ENCODE results near the gene SNX6. TPM values are rescaled to one million over a fixed set of nuclear protein-coding genes. Genes with fewer than 3 reads are reported as not detected.

SNX6 gene
- polyA plus RNA-seq, 3 donors, result 46.7 to 115 (median 114) TPM

- Histone ChIP-seq H3K27me3 (ENCODE audit: control insufficient read depth in 2 of 2, insufficient read depth in 2 of 2, low read length in 2 of 2) (no peaks in the 10 kb centered on the region), H3K4me2 (replicated peaks; ENCODE audit: extremely low read depth, low read length, poor library complexity, severe bottlenecking) (no peak overlapping the region), H3K4me3 (replicated peaks in 1 of 3; ENCODE audit: low read depth in 2 of 3, low read length in 3 of 3) (no peak overlapping the region), H2AFZ (ENCODE audit: insufficient read depth, low read depth, low read length, poor library complexity, severe bottlenecking) (no peak overlapping the region), H3K9me3 (replicated peaks in 1 of 2; ENCODE audit: control insufficient read depth in 1 of 2, insufficient read depth in 1 of 2, low read length in 2 of 2) (no peaks in the 10 kb centered on the region), H4K20me1 (ENCODE audit: insufficient read depth, low read length) (peaks cover 2% of the 10 kb centered on the region), H3K27ac (ENCODE audit: low read depth in 1 of 2, low read length in 2 of 2) (no peak overlapping the region), H3K79me2 (ENCODE audit: insufficient read depth, low read length) (peaks cover 12% of the 10 kb centered on the region), H3K9ac (ENCODE audit: insufficient read depth, low read length, poor library complexity, severe bottlenecking) (no peak overlapping the region), H3K4me1 (ENCODE audit: control insufficient read depth in 1 of 2, insufficient read depth in 2 of 2, low read length in 2 of 2) (peaks cover 14 to 23% of the 10 kb centered on the region in 2 donors), H3K36me3 (replicated peaks in 1 of 2; ENCODE audit: control insufficient read depth in 1 of 2, insufficient read depth in 2 of 2, low read length in 2 of 2) (no peaks in the 10 kb centered on the region)
- intact Hi-C loops (cut with micrococcal nuclease), result no loop called here
- DNase-seq, result no peak
- Mint-ChIP-seq H3K4me1 (peaks cover 20% of the 10 kb centered on the region), H3K27me3 (ENCODE audit: low read depth in 3 of 3) (peaks cover 0 to 4% (median 3%) of the 10 kb centered on the region in 3 donors), H3K4me3 (no peak overlapping the region), H3K27ac (peak overlapping the region in 1 of 7 donors; percentile 16), H3K36me3 (no peaks in the 10 kb centered on the region), H3K9me3 (peaks cover 0 to 5% (median 0%) of the 10 kb centered on the region in 7 donors)
- WGBS (ENCODE audit: insufficient coverage), result no CpG with 5 or more reads among the region's 1 CpG
- TF ChIP-seq CTCF (IDR thresholded peaks at IDR 0.05), result no peak
These were observed 3.8 kb upstream of the SNX6 start for GRCh38 chr14:34633742-34634141.

- H3K27ac Mint-ChIP-seq, result no peak overlapping the region
- WGBS (ENCODE audit: insufficient coverage), result 100% methylated on average over 1 of the region's 5 CpGs
- H3K4me1 Mint-ChIP-seq, result peaks cover 31% of the 10 kb centered on the region
These were observed 2.5 kb upstream of the SNX6 start for GRCh38 chr14:34632411-34632978.

More at GRCh38 chr14:34632411-34632978, 2.5 kb upstream of the SNX6 start:
- H3K4me3 ChIP-seq (replicated peaks in 1 of 3; ENCODE audit: low read depth in 2 of 3, low read length in 3 of 3), result no peak overlapping the region
- H3K4me1 ChIP-seq (ENCODE audit: control insufficient read depth in 1 of 2, insufficient read depth in 2 of 2, low read length in 2 of 2), result peaks cover 16 to 35% of the 10 kb centered on the region in 2 donors
- peaks cover 7% of the 10 kb centered on the region for H4K20me1 ChIP-seq (ENCODE audit: insufficient read depth, low read length)
- H3K79me2 ChIP-seq (ENCODE audit: insufficient read depth, low read length), result peaks cover 24% of the 10 kb centered on the region
- no peaks in the 10 kb centered on the region for H3K36me3 Mint-ChIP-seq
- H3K27ac ChIP-seq (ENCODE audit: low read depth in 1 of 2, low read length in 2 of 2), result no peak overlapping the region
- no peaks in the 10 kb centered on the region for H3K27me3 ChIP-seq (ENCODE audit: control insufficient read depth in 2 of 2, insufficient read depth in 2 of 2, low read length in 2 of 2)
- TF ChIP-seq CTCF (IDR thresholded peaks at IDR 0.05), result no peak
- H3K36me3 ChIP-seq (replicated peaks in 1 of 2; ENCODE audit: control insufficient read depth in 1 of 2, insufficient read depth in 2 of 2, low read length in 2 of 2), result no peaks in the 10 kb centered on the region
- H3K9me3 ChIP-seq (replicated peaks in 1 of 2; ENCODE audit: control insufficient read depth in 1 of 2, insufficient read depth in 1 of 2, low read length in 2 of 2), result no peaks in the 10 kb centered on the region
- intact Hi-C loops (cut with micrococcal nuclease), result no loop called here
- no peak overlapping the region for H3K4me3 Mint-ChIP-seq
- H3K27me3 Mint-ChIP-seq (ENCODE audit: low read depth in 3 of 3), result peaks cover 0 to 4% (median 3%) of the 10 kb centered on the region in 3 donors
- DNase-seq, result no peak
- no peak overlapping the region for H3K4me2 ChIP-seq (replicated peaks; ENCODE audit: extremely low read depth, low read length, poor library complexity, severe bottlenecking)
- H3K9me3 Mint-ChIP-seq, result peaks cover 0 to 1% (median 0%) of the 10 kb centered on the region in 7 donors
- H2AFZ ChIP-seq (ENCODE audit: insufficient read depth, low read depth, low read length, poor library complexity, severe bottlenecking), result no peak overlapping the region
- no peak overlapping the region for H3K9ac ChIP-seq (ENCODE audit: insufficient read depth, low read length, poor library complexity, severe bottlenecking)
